Trophoblast cell (in vitro differentiated cells and primary cell): ENCODE results near the gene CSNK1A1L.

ENCODE experiments used
- DNase-seq, 2 donors: peaks; one replicate each; pipeline ENCODE4 v3.0.0-alpha.2; 2016
- H2AFZ ChIP-seq: 2 replicates; pipeline ENCODE4 v1.6.1; 2013; ENCODE audit warnings: low read length, moderate library complexity, mild to moderate bottlenecking; ENCODE audit not compliant: insufficient read depth, poor library complexity
- H2AK5ac ChIP-seq: 2 replicates; pipeline ENCODE4 v1.6.1; 2013; ENCODE audit warnings: mild to moderate bottlenecking, low read length
- H2BK120ac ChIP-seq: 2 replicates; pipeline ENCODE4 v1.6.1; 2013; ENCODE audit warnings: low read length, mild to moderate bottlenecking, moderate library complexity; ENCODE audit not compliant: insufficient read depth, poor library complexity
- H2BK12ac ChIP-seq: 2 replicates; pipeline ENCODE4 v1.6.1; 2013; ENCODE audit warnings: mild to moderate bottlenecking, low read length, moderate library complexity
- H2BK5ac ChIP-seq: 2 replicates; pipeline ENCODE4 v1.6.1; 2013; ENCODE audit warnings: low read length, low read depth, moderate library complexity, mild to moderate bottlenecking; ENCODE audit not compliant: poor library complexity
- H3K14ac ChIP-seq: 2 replicates; pipeline ENCODE4 v1.6.1; 2013; ENCODE audit warnings: mild to moderate bottlenecking, low read length
- H3K18ac ChIP-seq: 2 replicates; pipeline ENCODE4 v1.6.1; 2013; ENCODE audit warnings: mild to moderate bottlenecking, low read length
- H3K23ac ChIP-seq: 2 replicates; pipeline ENCODE4 v1.6.1; 2013; ENCODE audit warnings: low read length
- H3K27ac ChIP-seq: 2 replicates; pipeline ENCODE4 v1.5.1; 2013; ENCODE audit warnings: low read depth, mild to moderate bottlenecking, inconsistent platforms, low read length, moderate library complexity
- H3K27me3 ChIP-seq: 2 replicates; pipeline ENCODE4 v1.6.1; 2013; ENCODE audit warnings: inconsistent platforms, mild to moderate bottlenecking, low read length, moderate library complexity; ENCODE audit not compliant: insufficient read depth
- H3K36me3 ChIP-seq, 2 experiments: 1 replicate in 1 of 2; 2 replicates in 1 of 2; pipeline ENCODE4 v1.6.1; 2013; ENCODE audit warnings: low read length in 2 of 2, mild to moderate bottlenecking in 2 of 2, moderate library complexity in 1 of 2; ENCODE audit not compliant: insufficient read depth in 2 of 2, control insufficient read depth in 1 of 2
- H3K4ac ChIP-seq: 2 replicates; pipeline ENCODE4 v1.6.1; 2013; ENCODE audit warnings: low read depth, mild to moderate bottlenecking, low read length, moderate library complexity
- H3K4me1 ChIP-seq, 2 experiments: 1 replicate in 1 of 2; 2 replicates in 1 of 2; pipeline ENCODE4 v1.6.1; 2013; ENCODE audit warnings: low read length in 2 of 2, mild to moderate bottlenecking in 2 of 2, moderate library complexity in 1 of 2; ENCODE audit not compliant: insufficient read depth in 2 of 2, control insufficient read depth in 1 of 2
- H3K4me2 ChIP-seq: 2 replicates; pipeline ENCODE4 v1.6.1; 2013; ENCODE audit warnings: inconsistent platforms, mild to moderate bottlenecking, low read length, moderate library complexity
- H3K4me3 ChIP-seq: 2 replicates; pipeline ENCODE4 v1.5.1; 2013; ENCODE audit warnings: mild to moderate bottlenecking, low read depth, low read length, inconsistent platforms
- H3K79me1 ChIP-seq: one replicate; pipeline ENCODE4 v1.6.1; 2013; ENCODE audit warnings: low read length
- H3K79me2 ChIP-seq: 2 replicates; pipeline ENCODE4 v1.6.1; 2013; ENCODE audit warnings: low read length, mild to moderate bottlenecking; ENCODE audit not compliant: control insufficient read depth, insufficient read depth, poor library complexity
- H3K9ac ChIP-seq: 2 replicates; pipeline ENCODE4 v1.6.1; 2013; ENCODE audit warnings: mild to moderate bottlenecking, low read length
- H3K9me3 ChIP-seq: 2 replicates; pipeline ENCODE4 v1.6.1; 2013; ENCODE audit warnings: low read depth, mild to moderate bottlenecking, control low read depth, inconsistent platforms, low read length; ENCODE audit not compliant: insufficient read depth
- H4K12ac ChIP-seq: 2 replicates; pipeline ENCODE4 v1.6.1; 2013; ENCODE audit warnings: low read depth, mild to moderate bottlenecking, low read length, moderate library complexity
- H4K8ac ChIP-seq: 2 replicates; pipeline ENCODE4 v1.6.1; 2013; ENCODE audit warnings: low read depth, mild to moderate bottlenecking, low read length, moderate library complexity
- H4K91ac ChIP-seq: one replicate; pipeline ENCODE4 v1.6.1; 2013; ENCODE audit warnings: low read depth, mild to moderate bottlenecking, low read length, moderate library complexity
- WGBS: extraction: QIAGEN DNeasy Blood & Tissue Kit; methylation state at CpG from one replicate; pipeline ENCODE4 v1.1.7; 2013; ENCODE audit warnings: missing lambda C conversion rate; ENCODE audit not compliant: insufficient read length, insufficient coverage; ENCODE audit errors: extremely low coverage; 5-methylcytosine and 5-hydroxymethylcytosine counted together

The CSNK1A1L gene

GRCh38 chr13:37097076-37097475, 8.4 kb downstream of the CSNK1A1L start:
- H2AK5ac ChIP-seq, result no peak overlapping the region
- no peak overlapping the region for H4K12ac ChIP-seq
- H3K9ac ChIP-seq, result no peak overlapping the region
- peak in 1 of 2 donors; percentile 21 for DNase-seq
- no peak overlapping the region for H4K8ac ChIP-seq
- H3K4me3 ChIP-seq, result no peak overlapping the region
- no peak overlapping the region for H3K4me2 ChIP-seq
- H3K79me1 ChIP-seq, result no peaks in the 10 kb centered on the region
- H3K36me3 ChIP-seq, result no peaks in the 10 kb centered on the region
- H2BK5ac ChIP-seq, result no peak overlapping the region
- no peak overlapping the region for H3K14ac ChIP-seq
- H2BK12ac ChIP-seq, result no peak overlapping the region
- H2BK120ac ChIP-seq, result no peak overlapping the region
- H3K18ac ChIP-seq, result no peak overlapping the region
- no peaks in the 10 kb centered on the region for H3K79me2 ChIP-seq
- no peak overlapping the region for H3K23ac ChIP-seq
- H3K9me3 ChIP-seq, result peaks cover 1% of the 10 kb centered on the region
- no CpG with 5 or more reads among the region's 4 CpGs for WGBS
- H3K27ac ChIP-seq, result no peak overlapping the region
- H4K91ac ChIP-seq, result no peak overlapping the region
- no peak overlapping the region for H2AFZ ChIP-seq
- no peak overlapping the region for H3K4ac ChIP-seq
- no peaks in the 10 kb centered on the region for H3K4me1 ChIP-seq
- H3K27me3 ChIP-seq, result no peaks in the 10 kb centered on the region

- H3K9me3 ChIP-seq, result peaks cover 1% of the 10 kb centered on the region
- no peak overlapping the region for H2AFZ ChIP-seq
- H3K79me1 ChIP-seq, result no peaks in the 10 kb centered on the region
- no peak overlapping the region for H4K8ac ChIP-seq
- H3K9ac ChIP-seq, result no peak overlapping the region
- H3K79me2 ChIP-seq, result no peaks in the 10 kb centered on the region
- H3K18ac ChIP-seq, result no peak overlapping the region
- no peak overlapping the region for H3K27ac ChIP-seq
- no peaks in the 10 kb centered on the region for H3K4me1 ChIP-seq
- no peak overlapping the region for H3K23ac ChIP-seq
- no peak overlapping the region for H4K12ac ChIP-seq
- H3K36me3 ChIP-seq, result no peaks in the 10 kb centered on the region
- no peak overlapping the region for H3K14ac ChIP-seq
- no peak overlapping the region for H4K91ac ChIP-seq
- no CpG with 5 or more reads among the region's 4 CpGs for WGBS
- H3K4me3 ChIP-seq, result no peak overlapping the region
- no peak for DNase-seq
- no peak overlapping the region for H2BK120ac ChIP-seq
- no peak overlapping the region for H2BK12ac ChIP-seq
- H2BK5ac ChIP-seq, result no peak overlapping the region
- H3K4ac ChIP-seq, result no peak overlapping the region
- H2AK5ac ChIP-seq, result no peak overlapping the region
- no peaks in the 10 kb centered on the region for H3K27me3 ChIP-seq
- H3K4me2 ChIP-seq, result no peak overlapping the region
Measured at GRCh38 chr13:37094840-37095239, 10.6 kb downstream of the CSNK1A1L start.

- no CpG with 5 or more reads among the region's 3 CpGs for WGBS
- H2BK120ac ChIP-seq, result no peak overlapping the region
- no peak overlapping the region for H2BK5ac ChIP-seq
- no peaks in the 10 kb centered on the region for H3K4me1 ChIP-seq
- H3K4me2 ChIP-seq, result no peak overlapping the region
- no peak overlapping the region for H3K27ac ChIP-seq
- H3K79me2 ChIP-seq, result no peaks in the 10 kb centered on the region
- H3K9ac ChIP-seq, result no peak overlapping the region
- H4K12ac ChIP-seq, result no peak overlapping the region
- H3K18ac ChIP-seq, result no peak overlapping the region
- no peak overlapping the region for H3K14ac ChIP-seq
- no peak overlapping the region for H4K8ac ChIP-seq
- no peak overlapping the region for H2AFZ ChIP-seq
- H3K36me3 ChIP-seq, result no peaks in the 10 kb centered on the region
- no peak for DNase-seq
- H3K23ac ChIP-seq, result no peak overlapping the region
- H4K91ac ChIP-seq, result no peak overlapping the region
- no peaks in the 10 kb centered on the region for H3K79me1 ChIP-seq
- no peak overlapping the region for H2BK12ac ChIP-seq
- no peak overlapping the region for H2AK5ac ChIP-seq
- H3K9me3 ChIP-seq, result peaks cover under 1% of the 10 kb centered on the region
- H3K27me3 ChIP-seq, result no peaks in the 10 kb centered on the region
- H3K4me3 ChIP-seq, result no peak overlapping the region
- H3K4ac ChIP-seq, result no peak overlapping the region
Measured at GRCh38 chr13:37094099-37094498, 11.4 kb downstream of the CSNK1A1L start.

GRCh38 chr13:37091835-37092234, 13.6 kb downstream of the CSNK1A1L start:
- Histone ChIP-seq H2BK5ac (no peak overlapping the region), H3K4me2 (no peak overlapping the region), H2AK5ac (no peak overlapping the region), H3K79me1 (no peaks in the 10 kb centered on the region), H3K9me3 (no peaks in the 10 kb centered on the region), H3K18ac (no peak overlapping the region), H3K27me3 (no peaks in the 10 kb centered on the region), H3K23ac (no peak overlapping the region), H3K27ac (no peak overlapping the region), H3K79me2 (no peaks in the 10 kb centered on the region), H4K91ac (no peak overlapping the region), H2BK120ac (no peak overlapping the region), H3K4me1 (no peaks in the 10 kb centered on the region), H2AFZ (no peak overlapping the region), H4K12ac (no peak overlapping the region), H4K8ac (no peak overlapping the region), H3K36me3 (no peaks in the 10 kb centered on the region), H3K4me3 (no peak overlapping the region), H3K4ac (no peak overlapping the region), H3K9ac (no peak overlapping the region), H3K14ac (no peak overlapping the region), H2BK12ac (no peak overlapping the region)
- no peak for DNase-seq
- no CpG with 5 or more reads among the region's 1 CpG for WGBS
